Osteoblast (primary cell): Measurements from ENCODE around the gene KLRF1. TPM values are rescaled to one million over a fixed set of nuclear protein-coding genes. Genes with fewer than 3 reads are reported as not detected.
"Not testable (repeated sequence)": the region's sequence is repeated elsewhere in the genome, so short reads cannot be mapped to it uniquely, and the experiment has no call there.

Experiments used
- DNase-seq: peaks from one replicate; pipeline ENCODE4 v3.0.0; 2011; ENCODE audit warnings: low spot score, mixed read lengths; ENCODE audit not compliant: insufficient read length; ENCODE audit errors: missing footprints
- H2AFZ ChIP-seq: 2 replicates; pipeline ENCODE4 v1.6.0; 2011; ENCODE audit warnings: mild to moderate bottlenecking, low read length
- H3K27ac ChIP-seq: 2 replicates; pipeline ENCODE4 v1.5.1; 2011; ENCODE audit warnings: mild to moderate bottlenecking, low read depth, low read length, moderate library complexity
- H3K27me3 ChIP-seq: 2 replicates; pipeline ENCODE4 v1.6.0; 2012; ENCODE audit warnings: mild to moderate bottlenecking, control low read depth, inconsistent platforms, low read length, moderate library complexity; ENCODE audit not compliant: insufficient read depth
- H3K36me3 ChIP-seq: 2 replicates; pipeline ENCODE4 v1.5.1; 2011; ENCODE audit warnings: mild to moderate bottlenecking, low read length, control low read depth, moderate library complexity; ENCODE audit not compliant: insufficient read depth
- H3K4me1 ChIP-seq: 2 replicates; pipeline ENCODE4 v1.5.1; 2011; ENCODE audit warnings: mild to moderate bottlenecking, low read length, control low read depth, moderate library complexity; ENCODE audit not compliant: insufficient read depth
- H3K4me2 ChIP-seq: 2 replicates; pipeline ENCODE4 v1.6.0; 2011; ENCODE audit warnings: mild to moderate bottlenecking, low read length; ENCODE audit not compliant: insufficient read depth
- H3K4me3 ChIP-seq: fragments of 200-600 bp; sonication (generic); 3 replicates; pipeline ENCODE4 v1.5.1; 2012; ENCODE audit warnings: mild to moderate bottlenecking, low read length, inconsistent platforms; ENCODE audit not compliant: insufficient read depth
- H3K79me2 ChIP-seq: 2 replicates; pipeline ENCODE4 v1.6.0; 2012; ENCODE audit warnings: mild to moderate bottlenecking, low read length, control low read depth, inconsistent platforms; ENCODE audit not compliant: insufficient read depth
- H3K9me3 ChIP-seq: 2 replicates; pipeline ENCODE4 v1.5.1; 2011; ENCODE audit warnings: low read depth, low read length, control low read depth
- H4K20me1 ChIP-seq: 2 replicates; pipeline ENCODE4 v1.6.0; 2012; ENCODE audit warnings: mild to moderate bottlenecking, low read length, control low read depth; ENCODE audit not compliant: insufficient read depth
- total RNA-seq: library from RNA; depleted of rRNA; stranded (reverse); fragments of >200 nt; gene quantifications from 2 replicates; pipeline ENCODE4 v1.2.3, GENCODE V29; 2012
- TF ChIP-seq, protein P1 (sequence below): IDR thresholded peaks from 2 replicates; pipeline ENCODE4 v1.5.1; 2011; ENCODE audit warnings: mild to moderate bottlenecking, low read depth, low read length, moderate library complexity; ENCODE audit errors: extremely low read depth

The KLRF1 gene
- total RNA-seq, 1 donor: not detected

DNA sequence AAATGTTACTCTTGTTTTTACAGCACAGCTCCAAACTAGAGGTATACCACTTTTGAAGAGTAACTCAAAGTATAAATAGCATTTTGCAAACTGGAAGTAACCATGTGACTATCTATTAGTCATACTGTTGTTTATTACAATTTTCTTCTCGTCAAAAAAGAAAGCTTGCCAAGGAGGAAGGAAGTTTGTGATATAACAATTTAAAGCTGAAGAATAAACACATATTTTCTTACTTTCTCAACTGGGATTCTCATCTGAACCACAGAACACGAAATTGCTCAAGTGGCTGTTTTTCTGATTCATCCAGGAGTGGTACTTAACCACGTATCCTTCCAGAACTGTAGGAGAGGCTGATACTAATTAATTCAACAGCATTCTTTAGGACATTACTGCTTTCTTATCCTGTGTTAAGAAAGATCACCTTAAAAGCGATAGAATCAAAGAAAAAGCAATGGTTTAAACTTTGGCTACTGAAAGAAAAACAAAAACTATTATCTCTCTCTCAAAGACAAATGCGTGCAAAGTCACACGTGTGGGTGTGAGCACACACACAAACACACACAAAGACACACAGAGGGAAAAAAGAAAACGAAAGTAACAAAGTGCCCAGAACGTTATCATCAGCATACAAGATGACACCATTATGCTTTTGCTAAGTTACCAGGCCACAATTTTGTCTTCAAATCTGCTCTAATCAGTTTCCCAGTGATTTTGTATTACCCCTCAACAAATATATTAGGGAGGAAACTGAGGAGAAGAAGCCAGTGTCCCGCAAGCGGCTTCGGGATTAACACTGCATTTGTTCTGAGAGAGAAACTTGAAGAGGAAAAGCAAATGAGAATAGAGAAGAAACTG is 42.3 kb downstream of the KLRF1 start, which contains the start of gene CLEC2B:
Gene CLEC2B (minus strand): TSS at position 48 of the 855 bp plus-strand sequence.
- Histone ChIP-seq H3K36me3 (no peaks in the 10 kb centered on the region), H2AFZ (peak within 1 kb of the TSS; percentile 89), H3K4me2 (peak within 1 kb of the TSS; percentile 85), H3K27me3 (no peaks in the 10 kb centered on the region), H3K27ac (peak within 1 kb of the TSS; percentile 52), H3K4me1 (peaks cover 7% of the 10 kb centered on the region), H4K20me1 (no peaks in the 10 kb centered on the region), H3K79me2 (no peaks in the 10 kb centered on the region), H3K9me3 (no peaks in the 10 kb centered on the region), H3K4me3 (peak within 1 kb of the TSS; percentile 74)
- no peak for DNase-seq
- TF ChIP-seq, protein P1, sequence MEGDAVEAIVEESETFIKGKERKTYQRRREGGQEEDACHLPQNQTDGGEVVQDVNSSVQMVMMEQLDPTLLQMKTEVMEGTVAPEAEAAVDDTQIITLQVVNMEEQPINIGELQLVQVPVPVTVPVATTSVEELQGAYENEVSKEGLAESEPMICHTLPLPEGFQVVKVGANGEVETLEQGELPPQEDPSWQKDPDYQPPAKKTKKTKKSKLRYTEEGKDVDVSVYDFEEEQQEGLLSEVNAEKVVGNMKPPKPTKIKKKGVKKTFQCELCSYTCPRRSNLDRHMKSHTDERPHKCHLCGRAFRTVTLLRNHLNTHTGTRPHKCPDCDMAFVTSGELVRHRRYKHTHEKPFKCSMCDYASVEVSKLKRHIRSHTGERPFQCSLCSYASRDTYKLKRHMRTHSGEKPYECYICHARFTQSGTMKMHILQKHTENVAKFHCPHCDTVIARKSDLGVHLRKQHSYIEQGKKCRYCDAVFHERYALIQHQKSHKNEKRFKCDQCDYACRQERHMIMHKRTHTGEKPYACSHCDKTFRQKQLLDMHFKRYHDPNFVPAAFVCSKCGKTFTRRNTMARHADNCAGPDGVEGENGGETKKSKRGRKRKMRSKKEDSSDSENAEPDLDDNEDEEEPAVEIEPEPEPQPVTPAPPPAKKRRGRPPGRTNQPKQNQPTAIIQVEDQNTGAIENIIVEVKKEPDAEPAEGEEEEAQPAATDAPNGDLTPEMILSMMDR: no peak

DNA sequence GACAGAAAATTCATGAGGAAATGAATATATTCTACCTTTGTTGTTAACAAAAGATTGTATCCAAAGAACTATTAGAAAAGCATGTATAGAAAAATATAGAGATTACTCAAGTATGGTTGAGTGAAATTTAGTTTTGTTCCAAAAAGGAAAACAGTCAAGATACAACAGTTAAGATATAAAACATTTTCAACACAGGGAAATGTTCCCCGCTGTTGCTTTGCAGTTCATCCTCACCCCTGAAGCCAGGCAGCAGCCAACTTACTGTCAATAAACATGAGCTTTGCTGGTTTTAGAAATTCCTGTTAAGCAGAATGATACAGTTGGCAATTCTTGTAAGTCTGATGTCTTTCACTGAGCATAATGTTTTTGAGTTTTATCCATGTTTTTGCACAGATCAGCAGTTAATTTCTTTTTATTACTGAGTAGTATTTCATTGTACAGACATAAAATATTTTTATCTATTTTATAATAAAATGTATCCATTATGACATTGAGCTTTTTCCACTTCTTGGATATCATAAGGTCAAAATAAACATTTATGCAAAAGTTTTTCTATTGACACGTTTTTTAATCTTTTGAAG is 43.1 kb downstream of the KLRF1 start:
- Histone ChIP-seq H3K27ac (peak overlapping the region; percentile 52), H3K9me3 (no peaks in the 10 kb centered on the region), H2AFZ (peak overlapping the region; percentile 89), H3K4me1 (peaks cover 7% of the 10 kb centered on the region), H3K36me3 (no peaks in the 10 kb centered on the region), H3K4me3 (peak overlapping the region; percentile 74), H3K27me3 (no peaks in the 10 kb centered on the region), H3K79me2 (no peaks in the 10 kb centered on the region), H3K4me2 (peak overlapping the region; percentile 85), H4K20me1 (no peaks in the 10 kb centered on the region)
- no peak for DNase-seq
- TF ChIP-seq, protein P1: no peak

DNA sequence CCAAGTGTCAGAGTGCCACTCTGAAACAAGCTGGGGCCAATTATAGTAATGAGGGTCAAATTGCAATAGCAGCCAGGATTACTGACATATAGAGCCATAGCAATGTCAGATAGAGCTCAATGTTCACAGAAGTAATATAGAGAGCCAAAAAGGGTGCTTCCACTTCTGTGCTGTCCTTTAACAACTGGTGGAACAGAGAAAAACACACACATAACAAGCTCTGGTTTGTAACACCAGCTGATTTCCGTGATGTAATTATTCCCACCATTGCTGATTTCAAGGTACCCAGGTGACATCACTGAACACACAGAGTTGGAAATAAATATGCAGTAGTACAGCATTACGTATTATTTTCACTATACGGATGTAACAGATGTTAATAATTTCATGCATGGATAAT is 44.9 kb downstream of the KLRF1 start:
- no peaks in the 10 kb centered on the region for H4K20me1 ChIP-seq
- H3K36me3 ChIP-seq: no peaks in the 10 kb centered on the region
- H3K27me3 ChIP-seq: no peaks in the 10 kb centered on the region
- peaks cover 7% of the 10 kb centered on the region for H3K4me1 ChIP-seq
- H3K9me3 ChIP-seq: no peaks in the 10 kb centered on the region
- DNase-seq: no peak
- H2AFZ ChIP-seq: no peak overlapping the region
- H3K79me2 ChIP-seq: no peaks in the 10 kb centered on the region
- H3K27ac ChIP-seq: no peak overlapping the region
- H3K4me2 ChIP-seq: no peak overlapping the region
- TF ChIP-seq, protein P1: no peak
- H3K4me3 ChIP-seq: no peak overlapping the region

DNA sequence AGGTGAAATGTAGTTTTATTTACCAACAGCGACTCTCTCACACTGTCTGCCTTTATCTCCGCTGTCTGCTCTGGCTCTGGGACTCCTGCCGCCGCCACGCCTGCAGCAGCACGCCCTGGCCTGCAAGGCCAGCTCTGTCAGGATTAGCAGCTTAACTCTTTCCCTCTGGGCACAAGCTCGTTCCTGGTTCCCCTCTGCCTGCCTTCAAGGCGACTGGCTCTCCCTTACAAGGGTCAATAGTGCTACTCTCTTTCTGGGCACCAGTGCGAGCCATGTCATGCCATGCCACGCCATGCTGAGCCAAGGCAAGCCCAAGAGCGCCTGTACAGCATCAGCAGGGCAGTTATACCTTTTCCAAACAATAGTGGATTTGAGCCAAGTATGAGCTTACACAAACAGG is 45.5 kb downstream of the KLRF1 start:
- DNase-seq: no peak
- Histone ChIP-seq H3K27ac (no peak overlapping the region), H4K20me1 (no peaks in the 10 kb centered on the region), H3K4me3 (no peak overlapping the region), H3K9me3 (no peaks in the 10 kb centered on the region), H3K4me2 (no peak overlapping the region), H3K36me3 (no peaks in the 10 kb centered on the region), H3K4me1 (peaks cover 7% of the 10 kb centered on the region), H2AFZ (no peak overlapping the region), H3K79me2 (no peaks in the 10 kb centered on the region), H3K27me3 (no peaks in the 10 kb centered on the region)
- TF ChIP-seq, protein P1: no peak

DNA sequence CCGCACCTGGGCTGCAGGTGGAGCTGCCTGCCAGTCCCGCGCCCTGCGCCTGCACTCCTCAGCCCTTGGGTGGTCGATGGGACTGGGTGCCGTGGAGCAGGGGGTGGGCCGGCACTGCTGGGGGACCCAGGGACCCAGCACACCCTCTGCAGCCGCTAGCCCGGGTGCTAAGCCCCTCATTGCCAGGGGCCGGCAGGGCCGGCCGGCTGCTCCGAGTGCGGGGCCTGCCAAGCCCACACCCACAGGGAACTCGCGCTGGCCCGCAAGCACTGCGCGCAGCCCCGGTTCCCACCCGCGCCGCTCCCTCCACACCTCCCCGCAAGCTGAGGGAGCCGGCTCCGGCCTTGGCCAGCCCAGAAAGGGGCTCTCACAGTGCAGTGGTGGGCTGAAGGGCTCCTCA is 48.8 kb downstream of the KLRF1 start:
- H3K4me3 ChIP-seq, H3K27me3 ChIP-seq, DNase-seq, H3K27ac ChIP-seq, H3K9me3 ChIP-seq, H3K36me3 ChIP-seq, H2AFZ ChIP-seq, H3K4me2 ChIP-seq, H3K4me1 ChIP-seq, H4K20me1 ChIP-seq, H3K79me2 ChIP-seq: not testable (repeated sequence)
